NT2/D1 (cell line): ENCODE data around the gene LYST.

ENCODE experiments used
- YY1 ChIP-seq: IDR thresholded peaks from 2 replicates; pipeline ENCODE4 v1.6.1; 2011; ENCODE audit not compliant: insufficient read length, insufficient read depth
- ZNF274 ChIP-seq: IDR thresholded peaks from 2 replicates; pipeline ENCODE4 v1.6.1; 2011; ENCODE audit warnings: mild to moderate bottlenecking, low read depth, low read length

GRCh38 chr1:235906436-235906835 is 39.7 kb upstream of the LYST start:
- TF ChIP-seq ZNF274 (no peak), YY1 (no peak)
